HepG2 (cell line): Measurements from ENCODE around the gene ZWILCH. TPM values are rescaled to one million over a fixed set of nuclear protein-coding genes. Genes with fewer than 3 reads are reported as not detected.

ENCODE experiments used
- ATAC-seq: fragments of 200-7000 bp; cut with Tn5 transposase; 3 replicates; pipeline ENCODE4 v1.9.1; 2020; ENCODE audit warnings: mild to moderate bottlenecking, moderate library complexity
- BruUV-seq: library from RNA; stranded (reverse); fragments of 400-500 nt; replicated peaks from 2 replicates; lab custom pipeline; 2021; lab: Mats Ljungman, UMichigan
- CTCF ChIA-PET: fragments of 300-600 bp; formaldehyde crosslinking; extraction: SDS; loops from one replicate; lab custom pipeline; 2021; ENCODE audit warnings: low total read pairs, inconsistent platforms, low intra/inter-chr PET ratio; lab: Yijun Ruan, JAX
- POLR2A ChIA-PET: fragments of 350-600 bp; sonication (Branson Sonifier 250); formaldehyde crosslinking; loops from one replicate; lab custom pipeline; 2020; ENCODE audit warnings: antibody characterized with exemption, inconsistent platforms; lab: Yijun Ruan, JAX
- DNase-seq: peaks from one replicate; pipeline ENCODE4 v3.0.0-alpha.2; 2015; ENCODE audit warnings: low spot score
- FAIRE-seq: peaks from 3 replicates; lab custom pipeline; 2011; peaks lifted over from hg19 to GRCh38; lab: Jason Lieb, UNC
- H2AFZ ChIP-seq: one replicate; pipeline ENCODE4 v1.6.1; 2011; ENCODE audit warnings: low read length, inconsistent platforms
- H3K27ac ChIP-seq: fragments of 300-600 bp; 3 replicates; pipeline ENCODE4 v1.8.0; 2011; ENCODE audit warnings: mixed run types, mild to moderate bottlenecking, mixed read lengths, low read length, inconsistent platforms; ENCODE audit not compliant: insufficient read depth; ENCODE audit errors: extremely low read length
- H3K27me3 ChIP-seq, 2 experiments: fragments of 200-600 bp in 1 of 2; 2 replicates in 1 of 2; 3 replicates in 1 of 2; pipeline versions ENCODE4 v1.6.0 to v1.8.0; 2011; ENCODE audit warnings: low read length in 2 of 2, mild to moderate bottlenecking in 2 of 2, moderate library complexity in 2 of 2, inconsistent platforms in 1 of 2; ENCODE audit not compliant: insufficient read depth in 2 of 2, control insufficient read depth in 1 of 2
- H3K36me3 ChIP-seq, 2 experiments: fragments of 200-600 bp in 1 of 2; replicated peaks in 1 of 2; 2 replicates in 1 of 2; 3 replicates in 1 of 2; pipeline versions ENCODE4 v1.5.1 to v1.8.0; 2011; ENCODE audit warnings: low read length in 2 of 2, inconsistent platforms in 1 of 2; ENCODE audit not compliant: insufficient read depth in 2 of 2, control insufficient read depth in 1 of 2
- H3K4me1 ChIP-seq: 2 replicates; pipeline ENCODE4 v1.5.1; 2012; ENCODE audit warnings: low read length, inconsistent platforms; ENCODE audit not compliant: insufficient read depth
- H3K4me2 ChIP-seq: 2 replicates; pipeline ENCODE4 v1.6.0; 2011; ENCODE audit warnings: low read depth, low read length, inconsistent platforms
- H3K4me3 ChIP-seq, 3 experiments: fragments of 200-600 bp in 1 of 3; sonication (generic), shearing (Covaris generic) in 1 of 3; replicated peaks in 1 of 3; 2 replicates each; pipeline ENCODE4 v1.5.1; 2011 to 2016; ENCODE audit warnings: low read length in 3 of 3, inconsistent platforms in 2 of 3, low read depth in 2 of 3, mild to moderate bottlenecking in 2 of 3, control low read depth in 1 of 3, mixed read lengths in 1 of 3; ENCODE audit not compliant: insufficient read depth in 1 of 3
- H3K79me2 ChIP-seq: one replicate; pipeline ENCODE4 v1.6.1; 2011; ENCODE audit warnings: low read length, inconsistent platforms; ENCODE audit not compliant: insufficient read depth
- H3K9ac ChIP-seq: 2 replicates; pipeline ENCODE4 v1.6.0; 2011; ENCODE audit warnings: mild to moderate bottlenecking, low read depth, low read length, inconsistent platforms; ENCODE audit not compliant: insufficient read depth
- H3K9me3 ChIP-seq: 2 replicates; pipeline ENCODE4 v1.5.1; 2012; ENCODE audit warnings: mild to moderate bottlenecking, low read length
- H4K20me1 ChIP-seq: 2 replicates; pipeline ENCODE4 v1.6.0; 2011; ENCODE audit warnings: inconsistent platforms, mild to moderate bottlenecking, low read length, moderate library complexity; ENCODE audit not compliant: insufficient read depth
- POGK ChIP-seq: sonication (generic); formaldehyde crosslinking; conservative IDR thresholded peaks from 2 replicates; pipeline ENCODE4 v1.8.0; 2022; ENCODE audit warnings: mild to moderate bottlenecking, moderate library complexity, missing genetic modification reagents
- ZNF142 ChIP-seq: sonication (generic); formaldehyde crosslinking; IDR thresholded peaks from 2 replicates; pipeline ENCODE4 v1.4.0; 2020; ENCODE audit warnings: missing genetic modification reagents
- whole genome bisulfite sequencing: methylation state at CpG from one replicate; pipeline ENCODE4 v1.1.6; 2017; ENCODE audit warnings: low lambda C conversion rate; 5-methylcytosine and 5-hydroxymethylcytosine counted together
- in situ Hi-C: cut with HindIII; loops from 2 replicates; pipeline ENCODE4 v1.10.0; 2017; ENCODE audit warnings: low pct_unique_long_range_greater_than_20kb; ENCODE audit not compliant: extremely low pct_ligation_motif_present
- intact Hi-C: fragments of 100-400 bp; cut with micrococcal nuclease; formaldehyde crosslinking; loops from one replicate; pipeline ENCODE4 v1.10.0; 2022; ENCODE audit not compliant: unreplicated experiment
- polyA plus RNA-seq, 8 experiments: library from polyadenylated mRNA; depleted of rRNA in 3 of 8; stranded (reverse) in 7 of 8; unstranded in 1 of 8; fragments of >200 nt; fragmentation: Illumina TruSeq in 4 of 8; extraction: Trizol in 4 of 8; gene quantifications; 2 replicates each; pipeline versions ENCODE4 v1.2.1 to v1.2.3, GENCODE V29; 2011 to 2016; ENCODE audit warnings: low read depth in 4 of 8, missing spikeins in 1 of 8, mixed read lengths in 1 of 8; ENCODE audit not compliant: insufficient read depth in 1 of 8
- total RNA-seq, 5 experiments: library from RNA; depleted of rRNA; stranded (reverse); fragments of >200 nt; fragmentation: Illumina TruSeq; extraction: Trizol; gene quantifications; 2 replicates each; pipeline ENCODE4 v1.2.3, GENCODE V29; 2016; ENCODE audit warnings: low read depth in 1 of 5
- TF ChIP-seq, protein P1 (sequence below): sonication (generic); formaldehyde crosslinking; IDR thresholded peaks from 2 replicates; pipeline ENCODE4; 2020; ENCODE audit warnings: missing genetic modification reagents, mild to moderate bottlenecking, borderline replicate concordance
- TF ChIP-seq, protein P2 (sequence below): sonication (generic); formaldehyde crosslinking; IDR thresholded peaks from 2 replicates; pipeline ENCODE4 v1.9.0; 2021; ENCODE audit warnings: missing genetic modification reagents, mild to moderate bottlenecking, borderline replicate concordance

The ZWILCH gene
- total and polyA plus RNA-seq, 2 of the 13 experiments (the other 11 are each of a cell fraction or from before 2014, with no cell fraction given) = 9.5 to 27.8 TPM

DNA sequence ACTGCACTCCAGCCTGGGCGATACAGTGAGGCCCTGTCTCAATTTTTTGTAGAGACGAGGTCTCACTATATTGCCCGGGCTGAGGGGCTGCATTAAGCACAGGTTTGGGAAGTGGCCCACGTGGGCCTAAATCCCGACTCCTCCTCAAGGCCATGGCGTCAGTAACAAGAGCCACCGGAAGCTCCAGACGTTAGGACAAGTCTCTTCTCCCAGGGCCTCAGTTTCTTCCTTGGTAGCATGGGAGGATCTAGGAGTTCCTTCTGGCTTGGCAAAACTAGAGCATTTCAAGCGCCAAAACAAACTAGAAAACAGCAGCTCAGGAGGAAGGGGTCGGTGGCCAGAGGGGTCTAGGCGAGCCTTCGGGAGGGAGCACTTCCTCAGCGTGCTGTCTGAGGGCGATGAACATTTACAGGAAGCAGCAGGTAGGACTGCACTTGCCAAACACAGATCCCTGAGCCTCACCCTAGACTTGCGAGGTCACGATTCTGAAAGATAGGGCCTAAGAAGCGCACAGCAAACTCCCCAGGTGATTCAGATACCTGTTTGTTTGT is 8.1 kb upstream of the ZWILCH start (continued):
- TF ChIP-seq ZNF142 (CRISPR knock-in tag) = no peak

- intact Hi-C loops = loop anchor here (1.0 to 10.0 kb wide), 3 partner anchors 111 to 143 kb away; partner anchors contain the start of genes MAP2K1 and TIPIN
- BruUV-seq = no TSS peak
- ChIA-PET POLR2A (interaction anchor here (1.3 to 3.2 kb wide), 3 partner anchors 7 to 111 kb away, joined by 3 to 38 read pairs (median 8); partner anchors contain the start of genes MAP2K1, RPL4 and ZWILCH), CTCF (interaction anchor here (1.3 to 3.0 kb wide), 2 partner anchors 111 to 210 kb away, joined by 3 to 17 read pairs; partner anchors contain the start of gene MAP2K1)
- Histone ChIP-seq H3K9ac (peak within 1 kb of the TSS; percentile 90), H3K27ac (peak within 1 kb of the TSS; percentile 80), H3K4me1 (peaks cover 56% of the 10 kb centered on the region), H3K4me2 (peak within 1 kb of the TSS; percentile 84), H3K79me2 (peaks cover 28% of the 10 kb centered on the region), H3K4me3 (peak within 1 kb of the TSS; percentile 80 to 93 (median 86)), H3K9me3 (no peaks in the 10 kb centered on the region), H2AFZ (no peak within 1 kb of the TSS), H3K27me3 (no peaks in the 10 kb centered on the region), H3K36me3 (peaks cover 13 to 52% of the 10 kb centered on the region in 2 experiments; a peak in 4 of 5 replicates), H4K20me1 (peaks cover 32% of the 10 kb centered on the region)
- DNase-seq (peak; percentile 88), ATAC-seq (peak; percentile 80), FAIRE-seq (peak; percentile 47)
- in situ Hi-C loops = loop anchor here (25.0 kb wide), 1 partner anchor 110 kb away; the partner anchor contains the start of gene MAP2K1
- WGBS = 14% methylated on average over 29 of the region's 43 CpGs
- peak; percentile 76; the same call in 1 of the 2 replicates for TF ChIP-seq POGK (CRISPR knock-in tag)
- TF ChIP-seq, protein P1, sequence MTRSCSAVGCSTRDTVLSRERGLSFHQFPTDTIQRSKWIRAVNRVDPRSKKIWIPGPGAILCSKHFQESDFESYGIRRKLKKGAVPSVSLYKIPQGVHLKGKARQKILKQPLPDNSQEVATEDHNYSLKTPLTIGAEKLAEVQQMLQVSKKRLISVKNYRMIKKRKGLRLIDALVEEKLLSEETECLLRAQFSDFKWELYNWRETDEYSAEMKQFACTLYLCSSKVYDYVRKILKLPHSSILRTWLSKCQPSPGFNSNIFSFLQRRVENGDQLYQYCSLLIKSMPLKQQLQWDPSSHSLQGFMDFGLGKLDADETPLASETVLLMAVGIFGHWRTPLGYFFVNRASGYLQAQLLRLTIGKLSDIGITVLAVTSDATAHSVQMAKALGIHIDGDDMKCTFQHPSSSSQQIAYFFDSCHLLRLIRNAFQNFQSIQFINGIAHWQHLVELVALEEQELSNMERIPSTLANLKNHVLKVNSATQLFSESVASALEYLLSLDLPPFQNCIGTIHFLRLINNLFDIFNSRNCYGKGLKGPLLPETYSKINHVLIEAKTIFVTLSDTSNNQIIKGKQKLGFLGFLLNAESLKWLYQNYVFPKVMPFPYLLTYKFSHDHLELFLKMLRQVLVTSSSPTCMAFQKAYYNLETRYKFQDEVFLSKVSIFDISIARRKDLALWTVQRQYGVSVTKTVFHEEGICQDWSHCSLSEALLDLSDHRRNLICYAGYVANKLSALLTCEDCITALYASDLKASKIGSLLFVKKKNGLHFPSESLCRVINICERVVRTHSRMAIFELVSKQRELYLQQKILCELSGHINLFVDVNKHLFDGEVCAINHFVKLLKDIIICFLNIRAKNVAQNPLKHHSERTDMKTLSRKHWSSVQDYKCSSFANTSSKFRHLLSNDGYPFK = peak; percentile 90
- TF ChIP-seq, protein P2, sequence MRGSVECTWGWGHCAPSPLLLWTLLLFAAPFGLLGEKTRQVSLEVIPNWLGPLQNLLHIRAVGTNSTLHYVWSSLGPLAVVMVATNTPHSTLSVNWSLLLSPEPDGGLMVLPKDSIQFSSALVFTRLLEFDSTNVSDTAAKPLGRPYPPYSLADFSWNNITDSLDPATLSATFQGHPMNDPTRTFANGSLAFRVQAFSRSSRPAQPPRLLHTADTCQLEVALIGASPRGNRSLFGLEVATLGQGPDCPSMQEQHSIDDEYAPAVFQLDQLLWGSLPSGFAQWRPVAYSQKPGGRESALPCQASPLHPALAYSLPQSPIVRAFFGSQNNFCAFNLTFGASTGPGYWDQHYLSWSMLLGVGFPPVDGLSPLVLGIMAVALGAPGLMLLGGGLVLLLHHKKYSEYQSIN (CRISPR knock-in tag) = no peak; the same call in 1 of the 2 replicates
Observed at GRCh38 chr15:66497502-66498455, 7.3 kb upstream of the ZWILCH start, which contains the start of gene SNAPC5. Gene SNAPC5, minus strand, starts transcription at chr15:66497762. Its CDS starts 31 bp downstream, at chr15:66497731.
